A549 (cell line): Measurements from ENCODE around the gene FAM32A. TPM values are rescaled to one million over a fixed set of nuclear protein-coding genes. Genes with fewer than 3 reads are reported as not detected.

ENCODE experiments used
- ATAC-seq, 2 experiments: fragments of 200-7000 bp in 1 of 2; fragments of >200 bp in 1 of 2; cut with Nextera tagmentation in 1 of 2; cut with Tn5 transposase in 1 of 2; 3 replicates each; pipeline versions ENCODE4 v1.8.0 to v1.9.1; 2018 to 2020; ENCODE audit warnings: mild to moderate bottlenecking in 1 of 2, moderate library complexity in 1 of 2
- CTCF ChIA-PET: fragments of 300-600 bp; sonication (Branson Sonifier 250); formaldehyde crosslinking; extraction: SDS; loops from one replicate; lab custom pipeline; 2021; ENCODE audit warnings: antibody characterized with exemption, inconsistent platforms; lab: Yijun Ruan, JAX
- POLR2A ChIA-PET: fragments of 350-600 bp; formaldehyde crosslinking; extraction: SDS; loops from one replicate; lab custom pipeline; 2021; ENCODE audit warnings: antibody characterized with exemption, inconsistent platforms; lab: Yijun Ruan, JAX
- DNase-seq, 2 experiments: peaks; one replicate each; pipeline versions ENCODE4 v3.0.0 to v3.0.0-alpha.2; 2011 to 2016; ENCODE audit warnings: low read depth in 1 of 2, low spot score in 1 of 2
- FAIRE-seq: peaks from 2 replicates; lab custom pipeline; 2011; peaks lifted over from hg19 to GRCh38; lab: Jason Lieb, UNC
- H3K27ac ChIP-seq, 2 experiments: fragments of >200 bp; sonication (Bioruptor Twin); formaldehyde crosslinking; 3 replicates each; pipeline ENCODE4 v1.5.1; 2016 to 2017
- H3K4me1 ChIP-seq: fragments of >200 bp; sonication (Bioruptor Twin); formaldehyde crosslinking; 3 replicates; pipeline ENCODE4 v1.6.1; 2016
- H3K4me2 ChIP-seq: fragments of >200 bp; sonication (Bioruptor Twin); formaldehyde crosslinking; 3 replicates; pipeline ENCODE4 v1.6.1; 2016
- H3K4me3 ChIP-seq: fragments of >200 bp; sonication (Bioruptor Twin); formaldehyde crosslinking; 3 replicates; pipeline ENCODE4 v1.5.1; 2016
- H3K9me3 ChIP-seq: fragments of >200 bp; sonication (Bioruptor Twin); formaldehyde crosslinking; 3 replicates; pipeline ENCODE4 v1.6.1; 2016
- ATOH8 ChIP-seq: fragments of 250-450 bp; sonication (Bioruptor Pico); IDR thresholded peaks from 2 replicates; pipeline ENCODE4 v1.5.0; 2020; ENCODE audit warnings: low read depth, mild to moderate bottlenecking, moderate library complexity
- CBX2 ChIP-seq: fragments of 200-600 bp; sonication (generic); IDR thresholded peaks from 2 replicates; pipeline ENCODE4 v1.6.1; 2016; ENCODE audit warnings: low read depth, mild to moderate bottlenecking, borderline replicate concordance
- ESRRA ChIP-seq: fragments of 150-350 bp; IDR thresholded peaks from 2 replicates; pipeline ENCODE4 v1.6.1; 2014; ENCODE audit warnings: mild to moderate bottlenecking, low read length, borderline replicate concordance
- FOSB ChIP-seq: fragments of 250-450 bp; sonication (Bioruptor Pico); IDR thresholded peaks from 2 replicates; pipeline ENCODE4 v1.5.0; 2020; ENCODE audit warnings: mild to moderate bottlenecking, moderate library complexity
- FOXS1 ChIP-seq: fragments of 250-450 bp; sonication (Bioruptor Pico); IDR thresholded peaks from 2 replicates; pipeline ENCODE4 v1.5.0; 2020; ENCODE audit warnings: mild to moderate bottlenecking, moderate library complexity
- HES2 ChIP-seq: fragments of >200 bp; sonication (Bioruptor Twin); formaldehyde crosslinking; IDR thresholded peaks from 2 replicates; pipeline ENCODE4 v1.6.1; 2016
- HMGXB4 ChIP-seq: fragments of 250-450 bp; sonication (Bioruptor Pico); IDR thresholded peaks from 2 replicates; pipeline ENCODE4 v1.5.0; 2021; ENCODE audit warnings: mild to moderate bottlenecking, moderate library complexity, borderline replicate concordance
- KDM5A ChIP-seq: fragments of 200-600 bp; sonication (generic); IDR thresholded peaks from 2 replicates; pipeline ENCODE4 v1.6.1; 2016; ENCODE audit warnings: antibody characterized with exemption, mild to moderate bottlenecking
- MAFK ChIP-seq: fragments of 450-650 bp; IDR thresholded peaks from 2 replicates; pipeline ENCODE4 v1.6.1; 2014; ENCODE audit not compliant: partially characterized antibody
- MAZ ChIP-seq: fragments of 150-350 bp; IDR thresholded peaks from 2 replicates; pipeline ENCODE4 v1.6.1; 2014; ENCODE audit warnings: antibody characterized with exemption, low read depth, low read length, borderline replicate concordance
- NFE2L2 ChIP-seq: fragments of 150-350 bp; conservative IDR thresholded peaks from 2 replicates; pipeline ENCODE4 v1.6.1; 2014; ENCODE audit warnings: low read length
- NPAS2 ChIP-seq: fragments of 250-450 bp; sonication (Bioruptor Pico); IDR thresholded peaks from 2 replicates; pipeline ENCODE4 v1.8.0; 2022; ENCODE audit warnings: mild to moderate bottlenecking, moderate library complexity, borderline replicate concordance
- NR3C1 ChIP-seq: fragments of >200 bp; sonication (Bioruptor Twin); formaldehyde crosslinking; IDR thresholded peaks from 3 replicates; pipeline ENCODE4 v1.6.1; 2017
- RARB ChIP-seq: fragments of 250-450 bp; sonication (Bioruptor Pico); IDR thresholded peaks from 2 replicates; pipeline ENCODE4 v1.8.0; 2021; ENCODE audit warnings: mild to moderate bottlenecking, moderate library complexity
- SREBF2 ChIP-seq: fragments of 450-650 bp; IDR thresholded peaks from 2 replicates; pipeline ENCODE4 v1.6.1; 2014; ENCODE audit warnings: mild to moderate bottlenecking, moderate library complexity
- TFCP2L1 ChIP-seq: fragments of 250-450 bp; sonication (Bioruptor Pico); IDR thresholded peaks from 2 replicates; pipeline ENCODE4 v1.5.0; 2021; ENCODE audit warnings: mild to moderate bottlenecking
- TP53 ChIP-seq: fragments of 250-450 bp; sonication (Bioruptor Pico); IDR thresholded peaks from 2 replicates; pipeline ENCODE4 v1.5.0; 2021; ENCODE audit warnings: mild to moderate bottlenecking, moderate library complexity
- USF2 ChIP-seq: fragments of 450-650 bp; IDR thresholded peaks from 2 replicates; pipeline ENCODE4 v1.6.1; 2014; ENCODE audit warnings: antibody characterized with exemption
- ZNF302 ChIP-seq: fragments of 250-450 bp; sonication (Bioruptor Pico); IDR thresholded peaks from 2 replicates; pipeline ENCODE4 v1.9.0; 2021; ENCODE audit warnings: inconsistent platforms, mild to moderate bottlenecking, moderate library complexity
- WGBS: methylation state at CpG from one replicate; pipeline ENCODE4 v1.1.6; 2017; ENCODE audit errors: missing lambda C conversion rate; 5-methylcytosine and 5-hydroxymethylcytosine counted together
- polyA plus RNA-seq, 4 experiments: library from polyadenylated mRNA; depleted of rRNA in 3 of 4; stranded (reverse); fragments of >200 nt; fragmentation: RNase III in 1 of 4; extraction: RNeasy Plus Mini Kit Qiagen cat#74134 plus additional on column Dnase treatment in 1 of 4; gene quantifications; 2 replicates in 3 of 4; 3 replicates in 1 of 4; pipeline ENCODE4 v1.2.3, GENCODE V29; 2011 to 2017

The FAM32A gene
- polyA plus RNA-seq, 2 of the 4 experiments (the other 2 are of a cell fraction), result 80.8 to 108 TPM

GRCh38 chr19:16206637-16207036, 21.4 kb downstream of the FAM32A start:
- ChIA-PET CTCF (interaction anchor here (0.7 kb wide), 2 partner anchors 11 to 40 kb away, joined by 3 to 4 read pairs; no protein-coding TSS in a partner anchor), POLR2A (no interaction called here)
- DNase-seq, result no peak
- Histone ChIP-seq H3K4me1 (no peaks in the 10 kb centered on the region), H3K9me3 (no peaks in the 10 kb centered on the region), H3K4me2 (no peak overlapping the region), H3K4me3 (no peak overlapping the region), H3K27ac (no peak overlapping the region)
- TF ChIP-seq HES2, result no peak
- TF ChIP-seq HMGXB4, result no peak
- no peak for TF ChIP-seq ZNF302
- TF ChIP-seq SREBF2, result no peak
- TF ChIP-seq USF2, result no peak
- WGBS, result 86% methylated on average over 7 of the region's 7 CpGs
- FAIRE-seq, result no peak
- no peak for ATAC-seq

- no peak overlapping the region for H3K4me3 ChIP-seq
- H3K4me2 ChIP-seq, result no peak overlapping the region
- H3K9me3 ChIP-seq, result no peaks in the 10 kb centered on the region
- POLR2A ChIA-PET, result no interaction called here
- H3K27ac ChIP-seq, result no peak overlapping the region
- TF ChIP-seq KDM5A (no peak), MAZ (no peak)
- no peak for DNase-seq
- no peak for FAIRE-seq
- CTCF ChIA-PET, result interaction anchor here (0.7 kb wide), 2 partner anchors 10 to 40 kb away, joined by 3 to 4 read pairs; no protein-coding TSS in a partner anchor
- H3K4me1 ChIP-seq, result no peaks in the 10 kb centered on the region
- ATAC-seq, result no peak
- 94% methylated on average over 8 of the region's 10 CpGs for WGBS
Observed at GRCh38 chr19:16207063-16207462, 21.9 kb downstream of the FAM32A start.

- no peak overlapping the region for H3K27ac ChIP-seq
- no peaks in the 10 kb centered on the region for H3K4me1 ChIP-seq
- ChIA-PET CTCF (no interaction called here), POLR2A (no interaction called here)
- DNase-seq (no peak), FAIRE-seq (no peak), ATAC-seq (no peak)
- TF ChIP-seq NFE2L2 (no peak), TP53 (CRISPR knock-in tag) (no peak), FOSB (no peak), HMGXB4 (no peak), NR3C1 (no peak), MAFK (no peak), TFCP2L1 (CRISPR knock-in tag) (no peak), FOXS1 (no peak), MAZ (no peak), ESRRA (no peak), RARB (CRISPR knock-in tag) (no peak), ATOH8 (CRISPR knock-in tag) (no peak), CBX2 (no peak), NPAS2 (CRISPR knock-in tag) (no peak)
- no peak overlapping the region for H3K4me2 ChIP-seq
- H3K9me3 ChIP-seq, result no peaks in the 10 kb centered on the region
- no peak overlapping the region for H3K4me3 ChIP-seq
- WGBS, result 93% methylated on average over 11 of the region's 12 CpGs
Observed at GRCh38 chr19:16207490-16208025, 22.3 kb downstream of the FAM32A start.
